HCT116 (cell line): ENCODE results near the gene ARFGAP1. TPM values are rescaled to one million over a fixed set of nuclear protein-coding genes. Genes with fewer than 3 reads are reported as not detected.

Source experiments
- ATAC-seq: fragments of 200-7000 bp; cut with Tn5 transposase; 2 replicates; pipeline ENCODE4 v1.9.1; 2020; ENCODE audit warnings: mild to moderate bottlenecking, moderate library complexity
- BruUV-seq: library from RNA; stranded (reverse); fragments of 400-500 nt; replicated peaks from 2 replicates; lab custom pipeline; 2021; lab: Mats Ljungman, UMichigan
- CTCF ChIA-PET: fragments of 300-600 bp; sonication (Branson Sonifier 250); formaldehyde crosslinking; loops from one replicate; lab custom pipeline; 2021; ENCODE audit warnings: antibody characterized with exemption; lab: Charles Lee
- POLR2A ChIA-PET: fragments of 300-600, 350-600 bp; sonication (Branson Sonifier 250); formaldehyde crosslinking; loops from one replicate; lab custom pipeline; 2021; ENCODE audit warnings: antibody characterized with exemption; lab: Charles Lee
- RAD21 ChIA-PET, 2 experiments: fragments of 300-600 bp; sonication (Branson Sonifier 250); formaldehyde crosslinking; loops; one replicate each; lab custom pipeline; 2023; ENCODE audit warnings: low total read pairs in 2 of 2; ENCODE audit not compliant: uncharacterized antibody in 2 of 2, unreplicated experiment in 2 of 2, low non-redundant PET in 1 of 2; lab: Charles Lee
- DNase-seq: peaks from one replicate; pipeline ENCODE4 v3.0.0-alpha.2; 2010; ENCODE audit warnings: low read depth, low spot score
- H2AFZ ChIP-seq: fragments of 200-600 bp; shearing (Covaris generic), sonication (generic); 2 replicates; pipeline ENCODE4 v1.6.1; 2017; ENCODE audit warnings: low read depth, mixed run types, mixed read lengths, antibody characterized with exemption, low read length; ENCODE audit not compliant: poor library complexity, severe bottlenecking
- H3K27ac ChIP-seq: 2 replicates; pipeline ENCODE4 v1.5.1; 2012; ENCODE audit warnings: low read depth, low read length
- H3K27me3 ChIP-seq: fragments of 200-600 bp; sonication (generic); 2 replicates; pipeline ENCODE4 v1.6.1; 2016; ENCODE audit warnings: mixed run types, low read length, mixed read lengths; ENCODE audit not compliant: insufficient read depth
- H3K36me3 ChIP-seq, 2 experiments: fragments of 200-500 bp in 1 of 2; fragments of 200-600 bp in 1 of 2; sonication (Bioruptor generic) in 1 of 2; sonication (generic) in 1 of 2; 2 replicates each; pipeline versions ENCODE4 v1.5.1 to v1.6.1; 2014 to 2016; ENCODE audit warnings: low read length in 2 of 2, inconsistent platforms in 1 of 2, mixed read lengths in 1 of 2, mixed run types in 1 of 2; ENCODE audit not compliant: insufficient read depth in 2 of 2, control insufficient read depth in 1 of 2
- H3K4me1 ChIP-seq, 2 experiments: fragments of 200-600 bp in 1 of 2; sonication (generic) in 1 of 2; 2 replicates each; pipeline versions ENCODE4 v1.5.1 to v1.6.1; 2012 to 2017; ENCODE audit warnings: low read length in 2 of 2, inconsistent platforms in 1 of 2, mild to moderate bottlenecking in 1 of 2, mixed read lengths in 1 of 2, mixed run types in 1 of 2, moderate library complexity in 1 of 2; ENCODE audit not compliant: insufficient read depth in 2 of 2, control insufficient read depth in 1 of 2
- H3K4me2 ChIP-seq: fragments of 200-600 bp; sonication (generic); 2 replicates; pipeline ENCODE4 v1.6.1; 2017; ENCODE audit warnings: mixed run types, low read length, mixed read lengths
- H3K4me3 ChIP-seq, 2 experiments: fragments of 200-600 bp in 1 of 2; sonication (generic) in 1 of 2; replicated peaks in 1 of 2; 2 replicates each; pipeline ENCODE4 v1.5.1; 2011 to 2016; ENCODE audit warnings: low read length in 2 of 2, control low read depth in 1 of 2, low read depth in 1 of 2, mild to moderate bottlenecking in 1 of 2, mixed read lengths in 1 of 2, mixed run types in 1 of 2
- H3K79me2 ChIP-seq: fragments of 200-600 bp; sonication (generic); 2 replicates; pipeline ENCODE4 v1.6.1; 2017; ENCODE audit warnings: mild to moderate bottlenecking, mixed run types, low read length, moderate library complexity, mixed read lengths; ENCODE audit not compliant: insufficient read depth
- H3K9ac ChIP-seq: fragments of 200-600 bp; sonication (generic); 2 replicates; pipeline ENCODE4 v1.6.1; 2016; ENCODE audit warnings: low read length, mixed read lengths
- H3K9me2 ChIP-seq: fragments of 200-600 bp; sonication (generic), shearing (Covaris generic); 2 replicates; pipeline ENCODE4 v1.6.1; 2017; ENCODE audit warnings: mixed run types, mild to moderate bottlenecking, moderate library complexity; ENCODE audit not compliant: insufficient read depth
- H3K9me3 ChIP-seq, 2 experiments: fragments of 200-500 bp in 1 of 2; fragments of 200-600 bp in 1 of 2; sonication (Bioruptor generic) in 1 of 2; sonication (generic) in 1 of 2; 2 replicates each; pipeline ENCODE4 v1.6.1; 2014 to 2017; ENCODE audit warnings: low read length in 2 of 2, mixed read lengths in 2 of 2, inconsistent platforms in 1 of 2, low read depth in 1 of 2, mild to moderate bottlenecking in 1 of 2, mixed run types in 1 of 2, moderate library complexity in 1 of 2; ENCODE audit not compliant: control insufficient read depth in 1 of 2, insufficient read depth in 1 of 2
- H4K20me1 ChIP-seq: fragments of 200-600 bp; sonication (generic), shearing (Covaris generic); 2 replicates; pipeline ENCODE4 v1.6.1; 2017; ENCODE audit warnings: mixed run types, mild to moderate bottlenecking, moderate library complexity; ENCODE audit not compliant: insufficient read depth
- CBX3 ChIP-seq: IDR thresholded peaks from 2 replicates; pipeline ENCODE4 v1.6.1; 2012; ENCODE audit warnings: low read depth
- CTCF ChIP-seq, 3 experiments: fragments of 200-600 bp in 1 of 3; sonication (generic) in 1 of 3; IDR thresholded peaks in 2 of 3; conservative IDR thresholded peaks in 1 of 3; 2 replicates each; pipeline ENCODE4 v1.5.1; 2012 to 2017; ENCODE audit warnings: low read depth in 2 of 3, low read length in 2 of 3, antibody characterized with exemption in 1 of 3, borderline replicate concordance in 1 of 3, control low read depth in 1 of 3, mild to moderate bottlenecking in 1 of 3, mixed read lengths in 1 of 3, mixed run types in 1 of 3, moderate library complexity in 1 of 3; ENCODE audit not compliant: insufficient read depth in 1 of 3
- ELF1 ChIP-seq: IDR thresholded peaks from 2 replicates; pipeline ENCODE4 v1.6.1; 2012; ENCODE audit warnings: low read depth, borderline replicate concordance
- EZH2 ChIP-seq: fragments of 200-600 bp; sonication (generic); IDR thresholded peaks from 2 replicates; pipeline ENCODE4 v1.6.1; 2017; ENCODE audit warnings: antibody characterized with exemption, mixed run types
- EZH2phosphoT487 ChIP-seq: fragments of 200-600 bp; IDR thresholded peaks from 2 replicates; pipeline ENCODE4 v1.6.1; 2018; ENCODE audit warnings: antibody characterized with exemption, borderline replicate concordance
- FOSL1 ChIP-seq: IDR thresholded peaks from 2 replicates; pipeline ENCODE4 v1.6.1; 2012; ENCODE audit warnings: low read depth
- POLR2A ChIP-seq: IDR thresholded peaks from 2 replicates; pipeline ENCODE4 v1.7.0; 2011; ENCODE audit warnings: borderline replicate concordance; ENCODE audit not compliant: insufficient read depth, insufficient read length; ENCODE audit errors: extremely low read depth
- POLR2AphosphoS5 ChIP-seq: IDR thresholded peaks from 2 replicates; pipeline ENCODE4 v1.6.1; 2011; ENCODE audit warnings: mild to moderate bottlenecking, low read depth, low read length, moderate library complexity
- RAD21 ChIP-seq: IDR thresholded peaks from 2 replicates; pipeline ENCODE4 v1.6.1; 2012; ENCODE audit warnings: low read depth, mild to moderate bottlenecking
- SIN3A ChIP-seq: IDR thresholded peaks from 2 replicates; pipeline ENCODE4 v1.6.1; 2012; ENCODE audit warnings: low read depth
- SP1 ChIP-seq: IDR thresholded peaks from 2 replicates; pipeline ENCODE4 v1.6.1; 2012; ENCODE audit warnings: low read depth
- TCF7L2 ChIP-seq: IDR thresholded peaks from 2 replicates; pipeline ENCODE4 v1.7.0; 2011; ENCODE audit warnings: borderline replicate concordance, inconsistent platforms; ENCODE audit not compliant: insufficient read depth, insufficient read length; ENCODE audit errors: extremely low read depth
- ZFX ChIP-seq: fragments of 450-650 bp; IDR thresholded peaks from 2 replicates; pipeline ENCODE4 v1.6.1; 2017
- intact Hi-C: fragments of 100-400 bp; cut with micrococcal nuclease; formaldehyde crosslinking; loops from 2 replicates; pipeline ENCODE4 v1.10.0; 2022
- total RNA-seq: library from RNA; stranded (reverse); gene quantifications from one replicate; pipeline ENCODE4 v1.2.1, GENCODE V29; 2021; ENCODE audit not compliant: unreplicated experiment
- TF ChIP-seq, protein P1 (sequence below): IDR thresholded peaks from 2 replicates; pipeline ENCODE4 v1.6.1; 2012; ENCODE audit warnings: low read depth
- TF ChIP-seq, protein P2 (sequence below): IDR thresholded peaks from 2 replicates; pipeline ENCODE4 v1.6.1; 2012

ARFGAP1 gene
- total RNA-seq, 1 experiment from 2014 or later, result 94.4 TPM

DNA sequence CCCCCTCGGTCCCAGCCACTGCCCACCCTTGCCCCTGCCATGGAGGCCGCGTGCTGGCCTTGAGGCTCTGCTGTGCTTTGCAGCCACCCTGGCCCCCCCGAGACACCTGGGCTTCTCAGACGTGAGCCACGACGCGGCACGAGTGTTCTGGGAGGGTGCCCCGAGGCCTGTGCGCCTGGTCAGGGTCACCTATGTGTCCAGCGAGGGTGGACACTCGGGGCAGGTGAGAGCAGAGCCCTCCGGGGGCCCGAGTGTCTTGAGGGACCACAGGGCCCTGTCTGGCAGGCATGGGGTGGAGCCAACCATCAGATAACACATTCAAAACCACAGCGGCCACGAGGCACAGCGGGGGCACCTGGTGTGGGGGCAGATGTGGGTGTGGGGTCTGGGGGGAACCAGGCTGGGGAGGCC is 39.2 kb downstream of the ARFGAP1 start:
- Histone ChIP-seq H3K27me3 (no peaks in the 10 kb centered on the region), H2AFZ (no peak overlapping the region), H3K9ac (no peak overlapping the region), H3K4me1 (no peaks in the 10 kb centered on the region), H3K4me3 (no peak overlapping the region), H3K4me2 (no peak overlapping the region), H3K9me3 (no peaks in the 10 kb centered on the region), H4K20me1 (no peaks in the 10 kb centered on the region), H3K9me2 (no peaks in the 10 kb centered on the region), H3K36me3 (no peaks in the 10 kb centered on the region), H3K27ac (no peak overlapping the region), H3K79me2 (no peaks in the 10 kb centered on the region)
- CTCF ChIA-PET, result no interaction called here
- POLR2A ChIA-PET, result no interaction called here
- DNase-seq (no peak), ATAC-seq (no peak)
- TF ChIP-seq EZH2phosphoT487 (no peak), ZFX (no peak), RAD21 (no peak), FOSL1 (no peak), CTCF (IDR thresholded peaks at IDR 0.05 in 2 of 3, conservative IDR thresholded peaks at IDR 0.05 in 1 of 3; ENCODE audit: borderline replicate concordance in 1 of 3, insufficient read depth in 1 of 3, low read depth in 2 of 3, low read length in 2 of 3) (no peak), POLR2A (no peak), EZH2 (no peak), ELF1 (no peak), POLR2AphosphoS5 (no peak), SP1 (no peak), SIN3A (no peak), TCF7L2 (no peak), CBX3 (no peak)
- TF ChIP-seq, protein P1, sequence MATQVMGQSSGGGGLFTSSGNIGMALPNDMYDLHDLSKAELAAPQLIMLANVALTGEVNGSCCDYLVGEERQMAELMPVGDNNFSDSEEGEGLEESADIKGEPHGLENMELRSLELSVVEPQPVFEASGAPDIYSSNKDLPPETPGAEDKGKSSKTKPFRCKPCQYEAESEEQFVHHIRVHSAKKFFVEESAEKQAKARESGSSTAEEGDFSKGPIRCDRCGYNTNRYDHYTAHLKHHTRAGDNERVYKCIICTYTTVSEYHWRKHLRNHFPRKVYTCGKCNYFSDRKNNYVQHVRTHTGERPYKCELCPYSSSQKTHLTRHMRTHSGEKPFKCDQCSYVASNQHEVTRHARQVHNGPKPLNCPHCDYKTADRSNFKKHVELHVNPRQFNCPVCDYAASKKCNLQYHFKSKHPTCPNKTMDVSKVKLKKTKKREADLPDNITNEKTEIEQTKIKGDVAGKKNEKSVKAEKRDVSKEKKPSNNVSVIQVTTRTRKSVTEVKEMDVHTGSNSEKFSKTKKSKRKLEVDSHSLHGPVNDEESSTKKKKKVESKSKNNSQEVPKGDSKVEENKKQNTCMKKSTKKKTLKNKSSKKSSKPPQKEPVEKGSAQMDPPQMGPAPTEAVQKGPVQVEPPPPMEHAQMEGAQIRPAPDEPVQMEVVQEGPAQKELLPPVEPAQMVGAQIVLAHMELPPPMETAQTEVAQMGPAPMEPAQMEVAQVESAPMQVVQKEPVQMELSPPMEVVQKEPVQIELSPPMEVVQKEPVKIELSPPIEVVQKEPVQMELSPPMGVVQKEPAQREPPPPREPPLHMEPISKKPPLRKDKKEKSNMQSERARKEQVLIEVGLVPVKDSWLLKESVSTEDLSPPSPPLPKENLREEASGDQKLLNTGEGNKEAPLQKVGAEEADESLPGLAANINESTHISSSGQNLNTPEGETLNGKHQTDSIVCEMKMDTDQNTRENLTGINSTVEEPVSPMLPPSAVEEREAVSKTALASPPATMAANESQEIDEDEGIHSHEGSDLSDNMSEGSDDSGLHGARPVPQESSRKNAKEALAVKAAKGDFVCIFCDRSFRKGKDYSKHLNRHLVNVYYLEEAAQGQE, result no peak
- TF ChIP-seq, protein P2, sequence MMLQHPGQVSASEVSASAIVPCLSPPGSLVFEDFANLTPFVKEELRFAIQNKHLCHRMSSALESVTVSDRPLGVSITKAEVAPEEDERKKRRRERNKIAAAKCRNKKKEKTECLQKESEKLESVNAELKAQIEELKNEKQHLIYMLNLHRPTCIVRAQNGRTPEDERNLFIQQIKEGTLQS, result no peak
- intact Hi-C loops, result no loop called here
- no TSS peak for BruUV-seq
- RAD21 ChIA-PET, result interaction anchor here in 1 of 2 experiments (0.6 kb wide), 1 partner anchor 50 kb away, joined by 3 read pairs; the partner anchor contains the start of gene CHRNA4
